SU-DHL-6 (cell line): Measurements from ENCODE around the gene ITSN2.

ENCODE experiments used
- EZH2phosphoT487 ChIP-seq: fragments of 200-600 bp; sonication (generic), shearing (Covaris generic); conservative IDR thresholded peaks from 2 replicates; pipeline ENCODE4 v1.6.1; 2018; ENCODE audit warnings: mild to moderate bottlenecking, antibody characterized with exemption, low read length, moderate library complexity, mixed read lengths
- TF ChIP-seq, protein P1 (sequence below): fragments of 200-600 bp; sonication (generic); IDR thresholded peaks from one replicate; pipeline ENCODE4 v1.5.1; 2017; ENCODE audit warnings: antibody characterized with exemption, mild to moderate bottlenecking, low read length, moderate library complexity; ENCODE audit not compliant: insufficient read depth, poor library complexity, severe bottlenecking

DNA sequence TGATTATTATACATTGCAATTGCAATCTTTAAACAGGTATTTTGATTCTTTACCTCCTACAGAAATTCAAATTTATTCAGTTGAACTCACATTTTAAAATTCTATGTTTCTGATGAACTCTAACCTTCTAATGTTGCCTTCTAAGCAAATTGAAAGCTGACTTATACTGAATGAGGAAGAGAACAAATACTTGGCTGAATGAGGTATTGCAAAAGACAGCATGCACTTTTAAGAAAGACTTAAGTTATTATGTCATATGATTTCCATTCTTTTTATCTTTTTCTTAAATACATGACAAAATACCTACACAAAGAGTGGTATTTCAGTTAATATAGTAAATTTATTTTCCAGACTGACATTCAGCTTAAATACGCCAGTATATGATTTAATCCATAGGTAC, 120.8 kb downstream of the ITSN2 start:
- TF ChIP-seq EZH2phosphoT487: no peak
- TF ChIP-seq, protein P1, sequence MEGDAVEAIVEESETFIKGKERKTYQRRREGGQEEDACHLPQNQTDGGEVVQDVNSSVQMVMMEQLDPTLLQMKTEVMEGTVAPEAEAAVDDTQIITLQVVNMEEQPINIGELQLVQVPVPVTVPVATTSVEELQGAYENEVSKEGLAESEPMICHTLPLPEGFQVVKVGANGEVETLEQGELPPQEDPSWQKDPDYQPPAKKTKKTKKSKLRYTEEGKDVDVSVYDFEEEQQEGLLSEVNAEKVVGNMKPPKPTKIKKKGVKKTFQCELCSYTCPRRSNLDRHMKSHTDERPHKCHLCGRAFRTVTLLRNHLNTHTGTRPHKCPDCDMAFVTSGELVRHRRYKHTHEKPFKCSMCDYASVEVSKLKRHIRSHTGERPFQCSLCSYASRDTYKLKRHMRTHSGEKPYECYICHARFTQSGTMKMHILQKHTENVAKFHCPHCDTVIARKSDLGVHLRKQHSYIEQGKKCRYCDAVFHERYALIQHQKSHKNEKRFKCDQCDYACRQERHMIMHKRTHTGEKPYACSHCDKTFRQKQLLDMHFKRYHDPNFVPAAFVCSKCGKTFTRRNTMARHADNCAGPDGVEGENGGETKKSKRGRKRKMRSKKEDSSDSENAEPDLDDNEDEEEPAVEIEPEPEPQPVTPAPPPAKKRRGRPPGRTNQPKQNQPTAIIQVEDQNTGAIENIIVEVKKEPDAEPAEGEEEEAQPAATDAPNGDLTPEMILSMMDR: no peak
